GM12892 (cell line): Measurements from ENCODE around the gene KDM3B.

ENCODE experiments used
- POLR2A ChIP-seq: IDR thresholded peaks from 2 replicates; pipeline ENCODE4 v1.6.1; 2011; ENCODE audit warnings: low read depth, low read length, control low read depth
- POLR2AphosphoS5 ChIP-seq: IDR thresholded peaks from 2 replicates; pipeline ENCODE4 v1.6.1; 2011; ENCODE audit warnings: low read depth, low read length, control low read depth
- TAF1 ChIP-seq: IDR thresholded peaks from 2 replicates; pipeline ENCODE4 v1.6.1; 2011; ENCODE audit warnings: low read depth, mild to moderate bottlenecking, control low read depth, low read length, borderline replicate concordance

- no peak for TF ChIP-seq POLR2AphosphoS5
- no peak for TF ChIP-seq POLR2A
- TF ChIP-seq TAF1: no peak
Measured at GRCh38 chr5:138336952-138337684, 15.4 kb upstream of the KDM3B start.
